ENCODE data around the gene MS4A18. TPM values are rescaled to one million over a fixed set of nuclear protein-coding genes. Genes with fewer than 3 reads are reported as not detected.
"Not testable (repeated sequence)": the region's sequence is repeated elsewhere in the genome, so short reads cannot be mapped to it uniquely, and the experiment has no call there.

Gene MS4A18
- total RNA-seq: not detected

- no peak for TF ChIP-seq CTCF (IDR thresholded peaks at IDR 0.05)
- DNase-seq (ENCODE audit: low spot score): no peak
- no peak for ATAC-seq (ENCODE audit: low FRiP score)
Observed at GRCh38 chr11:60724420-60724819, at the start of gene MS4A18. Gene MS4A18 (plus strand): TSS chr11:60724720.

- DNase-seq (ENCODE audit: low spot score); ATAC-seq (ENCODE audit: low FRiP score): not testable (repeated sequence)
Observed at GRCh38 chr11:60678231-60678630, 46.3 kb upstream of the MS4A18 start.

DNA sequence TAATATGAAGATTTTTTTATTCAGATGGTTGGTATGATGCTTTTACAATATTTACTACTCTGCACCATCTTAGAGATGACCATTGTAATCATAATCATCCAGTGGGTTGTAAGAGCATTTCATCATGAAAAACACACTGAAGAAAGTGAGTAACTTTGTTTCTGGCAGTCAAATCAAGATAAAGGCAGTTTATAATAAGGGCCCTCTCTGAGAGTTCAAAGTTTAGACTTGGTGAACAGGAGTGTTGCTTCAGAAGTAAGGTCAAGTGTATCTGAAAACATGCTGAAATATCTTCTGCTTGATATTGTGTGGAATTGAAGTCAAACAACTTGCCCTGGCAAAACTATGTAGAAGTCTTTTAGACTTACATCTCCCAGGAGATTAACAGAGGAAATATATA lies 44.6 kb upstream of the MS4A18 start:
- DNase-seq (ENCODE audit: low spot score): no peak
- TF ChIP-seq CTCF (IDR thresholded peaks at IDR 0.05): no peak
- no peak for ATAC-seq (ENCODE audit: low FRiP score)

GRCh38 chr11:60680455-60681119 lies 43.9 kb upstream of the MS4A18 start:
- no peak for TF ChIP-seq CTCF (IDR thresholded peaks at IDR 0.05)
- no peak for ATAC-seq (ENCODE audit: low FRiP score)

DNA sequence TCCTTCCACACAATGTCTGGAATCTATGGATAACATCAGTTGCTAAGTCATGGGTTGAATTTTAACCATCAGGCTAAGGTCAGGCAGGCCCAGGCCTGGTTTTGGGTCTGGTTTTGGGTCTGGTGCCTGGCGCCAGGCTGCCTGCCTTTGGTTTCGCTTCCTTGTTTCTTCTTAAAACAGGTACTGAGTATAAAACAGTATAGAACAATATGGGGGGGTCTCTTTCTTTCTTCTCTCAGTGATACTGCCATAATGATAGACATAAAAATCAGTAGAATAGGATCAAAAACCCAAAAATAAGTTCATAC lies 40.0 kb upstream of the MS4A18 start:
- not testable (repeated sequence) for ATAC-seq (ENCODE audit: low FRiP score); DNase-seq (ENCODE audit: low spot score)

More at GRCh38 chr11:60680455-60681119, 43.9 kb upstream of the MS4A18 start:
- DNase-seq (ENCODE audit: low spot score): no peak

DNA sequence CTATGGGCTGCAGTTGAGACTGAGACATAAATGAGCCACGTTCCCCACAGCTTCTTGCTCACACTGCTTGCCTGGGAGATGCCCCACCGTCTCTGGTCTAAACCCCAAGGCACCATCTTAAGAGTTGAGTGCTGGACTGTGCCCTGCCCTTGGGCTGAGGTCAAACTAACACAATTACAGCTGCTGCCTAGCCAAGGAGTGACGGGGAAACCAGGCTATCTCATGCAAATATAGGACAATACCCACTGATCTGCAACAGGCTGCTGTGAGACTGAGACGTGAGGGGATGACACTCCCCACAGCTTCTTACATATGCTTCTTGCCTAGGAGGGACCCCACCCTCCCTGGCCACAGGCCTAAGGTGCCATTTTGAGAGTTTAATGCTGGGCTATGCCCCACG lies 32.9 kb upstream of the MS4A18 start:
- TF ChIP-seq CTCF (IDR thresholded peaks at IDR 0.05): no peak
- DNase-seq (ENCODE audit: low spot score) (no peak), ATAC-seq (ENCODE audit: low FRiP score) (no peak)

DNA sequence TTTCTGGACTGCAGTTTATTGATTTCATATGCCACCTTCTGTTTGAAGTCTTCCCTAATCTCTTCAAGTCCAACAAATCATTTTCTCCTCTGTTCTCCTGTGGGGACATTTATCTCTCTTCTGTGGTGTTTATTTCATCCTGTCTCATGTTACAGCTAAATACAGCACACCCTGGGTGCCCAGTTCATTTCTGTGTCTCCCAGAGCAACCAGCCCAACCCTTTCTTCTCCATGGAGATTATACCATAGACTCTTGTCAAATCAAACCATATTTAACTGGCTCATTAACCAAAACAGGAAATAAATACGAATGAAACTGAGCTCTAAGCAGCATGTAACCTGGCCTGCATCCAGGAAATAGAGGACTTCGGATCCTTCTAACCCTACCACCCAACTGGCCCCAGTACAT lies 25.2 kb upstream of the MS4A18 start, which contains the start of gene MS4A8:
MS4A8 (plus strand) TSS at position 329 of the 408 bp plus-strand sequence. CDS start 1,249 bp downstream, outside the sequence.
- ATAC-seq (ENCODE audit: low FRiP score): no peak
- TF ChIP-seq CTCF (IDR thresholded peaks at IDR 0.05): no peak
- DNase-seq (ENCODE audit: low spot score): no peak

DNA sequence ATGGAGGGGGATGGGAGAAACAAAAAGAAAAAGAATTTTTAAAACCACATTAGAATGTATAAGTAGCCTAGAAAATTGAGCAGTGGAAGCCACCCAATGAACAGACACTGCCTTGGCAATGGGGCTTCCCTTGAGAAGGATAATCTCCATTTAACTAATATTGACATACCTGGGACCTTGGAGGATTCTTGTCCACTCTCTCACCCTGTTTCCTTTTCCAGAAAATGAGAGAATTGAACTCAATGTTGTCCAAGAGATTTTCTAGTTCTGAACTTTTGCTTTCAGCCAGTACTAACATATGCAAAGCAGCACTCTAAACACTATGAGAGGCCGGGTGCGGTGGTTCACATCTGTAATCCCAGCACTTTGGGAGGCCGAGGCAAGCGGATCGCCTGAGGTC lies 24.6 kb upstream of the MS4A18 start:
- DNase-seq (ENCODE audit: low spot score) (no peak), ATAC-seq (ENCODE audit: low FRiP score) (no peak)
- TF ChIP-seq CTCF (IDR thresholded peaks at IDR 0.05): no peak

Data from omental fat pad (tissue), 4 donors.